Measurements from ENCODE around the gene LMOD2. TPM values are rescaled to one million over a fixed set of nuclear protein-coding genes. Genes with fewer than 3 reads are reported as not detected.

The LMOD2 gene
- total RNA-seq, 4 donors from 2014 or later = not detected

DNA sequence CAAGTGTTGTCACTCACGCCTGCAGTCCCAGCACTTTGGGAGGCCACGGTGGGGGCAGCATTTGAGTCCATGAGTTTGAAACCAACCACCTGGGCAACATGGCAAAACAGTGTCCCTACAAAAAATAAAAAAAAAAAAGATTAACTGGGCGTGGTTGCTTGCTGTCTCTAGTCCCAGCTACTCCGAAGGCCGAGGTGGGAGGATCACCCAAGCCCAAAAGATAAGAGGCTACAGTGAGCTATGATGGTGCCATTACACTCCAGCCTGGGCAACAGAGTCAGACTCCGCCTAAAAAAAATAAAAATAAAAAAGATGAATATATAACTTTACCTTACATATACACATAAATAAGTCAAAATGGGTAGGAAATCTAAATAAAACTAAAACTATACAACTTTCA, 2.5 kb upstream of the LMOD2 start:
- DNase-seq = no peak
- intact Hi-C loops (cut with DNase I) = no loop called here
- Histone ChIP-seq H3K9me3 (no peaks in the 10 kb centered on the region), H3K27ac (no peak overlapping the region), H3K36me3 (no peaks in the 10 kb centered on the region), H3K4me1 (no peaks in the 10 kb centered on the region), H3K27me3 (peaks cover 0 to 11% (median 0%) of the 10 kb centered on the region in 4 donors), H3K4me3 (no peak overlapping the region)
- no peak for TF ChIP-seq POLR2A (IDR thresholded peaks at IDR 0.05)
- TF ChIP-seq, protein P1, sequence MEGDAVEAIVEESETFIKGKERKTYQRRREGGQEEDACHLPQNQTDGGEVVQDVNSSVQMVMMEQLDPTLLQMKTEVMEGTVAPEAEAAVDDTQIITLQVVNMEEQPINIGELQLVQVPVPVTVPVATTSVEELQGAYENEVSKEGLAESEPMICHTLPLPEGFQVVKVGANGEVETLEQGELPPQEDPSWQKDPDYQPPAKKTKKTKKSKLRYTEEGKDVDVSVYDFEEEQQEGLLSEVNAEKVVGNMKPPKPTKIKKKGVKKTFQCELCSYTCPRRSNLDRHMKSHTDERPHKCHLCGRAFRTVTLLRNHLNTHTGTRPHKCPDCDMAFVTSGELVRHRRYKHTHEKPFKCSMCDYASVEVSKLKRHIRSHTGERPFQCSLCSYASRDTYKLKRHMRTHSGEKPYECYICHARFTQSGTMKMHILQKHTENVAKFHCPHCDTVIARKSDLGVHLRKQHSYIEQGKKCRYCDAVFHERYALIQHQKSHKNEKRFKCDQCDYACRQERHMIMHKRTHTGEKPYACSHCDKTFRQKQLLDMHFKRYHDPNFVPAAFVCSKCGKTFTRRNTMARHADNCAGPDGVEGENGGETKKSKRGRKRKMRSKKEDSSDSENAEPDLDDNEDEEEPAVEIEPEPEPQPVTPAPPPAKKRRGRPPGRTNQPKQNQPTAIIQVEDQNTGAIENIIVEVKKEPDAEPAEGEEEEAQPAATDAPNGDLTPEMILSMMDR (IDR thresholded peaks at IDR 0.05) = no peak
- WGBS, 2 donors = 78 to 86% methylated on average over 6 of the region's 6 CpGs

DNA sequence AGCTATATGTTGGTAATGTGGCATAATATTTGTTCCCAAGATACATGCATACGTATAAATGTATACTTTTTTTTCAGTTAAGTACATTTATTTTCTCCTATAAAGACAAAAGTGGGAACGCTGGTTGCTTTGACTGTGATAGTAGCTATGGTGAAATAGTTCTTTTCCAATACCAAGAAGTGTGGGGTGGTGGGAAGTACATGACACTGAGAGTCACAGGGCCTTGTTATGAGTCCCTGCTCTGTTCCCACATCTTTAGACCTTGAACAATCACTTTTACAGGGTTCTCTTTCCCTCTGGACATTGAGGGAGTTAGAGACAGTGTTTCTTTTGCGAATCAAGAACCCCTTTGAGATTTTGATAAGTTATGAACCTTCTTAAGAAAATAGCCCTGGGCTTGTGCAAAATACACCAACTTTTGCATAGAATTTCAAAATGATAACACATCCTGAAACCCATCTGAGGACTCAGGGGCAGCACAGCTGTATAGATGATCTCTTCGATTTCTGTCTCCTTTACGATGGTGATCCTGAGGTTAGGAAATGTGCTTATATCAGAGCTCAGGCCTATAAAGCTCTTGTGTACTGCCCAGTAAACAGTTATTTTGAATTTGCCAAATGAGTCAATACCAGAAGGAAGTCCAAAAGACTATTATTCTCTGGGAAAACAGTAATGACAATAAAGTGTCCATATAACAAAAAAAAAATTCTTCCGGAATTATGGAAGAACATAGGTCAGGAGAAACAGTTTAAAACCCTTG, 1.1 kb downstream of the LMOD2 start:
- H3K4me1 ChIP-seq = no peaks in the 10 kb centered on the region
- H3K9me3 ChIP-seq = no peaks in the 10 kb centered on the region
- H3K4me3 ChIP-seq = no peak overlapping the region
- WGBS, 2 donors = 80 to 83% methylated on average over 6 of the region's 6 CpGs
- peaks cover 0 to 33% (median 0%) of the 10 kb centered on the region in 4 donors for H3K27me3 ChIP-seq
- no peak overlapping the region for H3K27ac ChIP-seq
- no peak for DNase-seq
- TF ChIP-seq POLR2A (IDR thresholded peaks at IDR 0.05) = no peak
- TF ChIP-seq, protein P1 (IDR thresholded peaks at IDR 0.05) = no peak
- intact Hi-C loops (cut with DNase I) = no loop called here
- no peaks in the 10 kb centered on the region for H3K36me3 ChIP-seq

DNA sequence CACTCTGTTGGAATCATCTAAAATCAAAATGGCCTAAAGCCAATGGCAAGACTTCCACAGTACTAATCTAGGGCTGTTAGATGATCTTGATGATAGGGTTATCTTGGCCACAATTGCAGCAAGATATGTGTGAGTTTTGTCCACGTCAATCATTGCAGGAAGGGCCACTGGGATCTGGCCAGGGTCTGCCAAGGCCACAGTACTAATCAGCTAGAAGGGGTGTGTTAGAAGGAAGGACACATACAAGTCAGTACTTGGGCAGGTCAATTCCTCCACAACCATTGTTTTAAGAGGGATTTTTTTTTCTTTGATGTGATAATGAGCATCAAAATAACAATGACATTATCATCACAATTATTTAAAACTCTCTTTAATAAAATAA, 1.6 kb downstream of the LMOD2 start:
- WGBS, 2 donors = 60 to 64% methylated on average over 1 of the region's 1 CpG
- Histone ChIP-seq H3K27me3 (peaks cover 0 to 39% (median 0%) of the 10 kb centered on the region in 4 donors), H3K4me3 (no peak overlapping the region), H3K9me3 (no peaks in the 10 kb centered on the region), H3K4me1 (no peaks in the 10 kb centered on the region), H3K27ac (no peak overlapping the region), H3K36me3 (no peaks in the 10 kb centered on the region)
- DNase-seq = no peak
- no peak for TF ChIP-seq POLR2A (IDR thresholded peaks at IDR 0.05)
- TF ChIP-seq, protein P1 (IDR thresholded peaks at IDR 0.05) = no peak
- intact Hi-C loops (cut with DNase I) = no loop called here

DNA sequence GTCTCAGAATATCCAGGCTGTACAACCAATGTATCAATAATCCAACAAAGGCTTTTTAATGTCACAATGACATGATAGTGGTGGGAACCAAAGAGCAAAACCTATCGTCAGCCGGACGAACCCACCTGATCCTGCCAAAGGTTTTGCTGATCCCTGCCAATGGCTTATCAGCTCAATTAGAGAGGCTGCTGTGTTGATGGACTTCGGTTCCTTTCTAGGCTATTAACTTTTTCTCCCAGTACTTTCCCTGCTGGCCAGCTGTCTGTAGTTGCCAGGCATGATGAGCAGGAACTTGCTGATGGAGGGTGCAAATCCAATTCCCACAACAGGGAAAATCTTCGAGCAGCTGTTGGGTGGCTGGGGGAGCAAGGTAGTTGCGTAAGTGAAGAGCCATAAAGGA, 2.4 kb downstream of the LMOD2 start:
- TF ChIP-seq POLR2A (IDR thresholded peaks at IDR 0.05) = no peak
- TF ChIP-seq, protein P1 (IDR thresholded peaks at IDR 0.05) = no peak
- intact Hi-C loops (cut with DNase I) = no loop called here
- Histone ChIP-seq H3K4me1 (no peaks in the 10 kb centered on the region), H3K36me3 (no peaks in the 10 kb centered on the region), H3K27ac (no peak overlapping the region), H3K9me3 (no peaks in the 10 kb centered on the region), H3K4me3 (no peak overlapping the region), H3K27me3 (peaks cover 0 to 46% (median 0%) of the 10 kb centered on the region in 4 donors)
- no peak for DNase-seq
- WGBS, 2 donors = 84 to 93% methylated on average over 6 of the region's 6 CpGs

DNA sequence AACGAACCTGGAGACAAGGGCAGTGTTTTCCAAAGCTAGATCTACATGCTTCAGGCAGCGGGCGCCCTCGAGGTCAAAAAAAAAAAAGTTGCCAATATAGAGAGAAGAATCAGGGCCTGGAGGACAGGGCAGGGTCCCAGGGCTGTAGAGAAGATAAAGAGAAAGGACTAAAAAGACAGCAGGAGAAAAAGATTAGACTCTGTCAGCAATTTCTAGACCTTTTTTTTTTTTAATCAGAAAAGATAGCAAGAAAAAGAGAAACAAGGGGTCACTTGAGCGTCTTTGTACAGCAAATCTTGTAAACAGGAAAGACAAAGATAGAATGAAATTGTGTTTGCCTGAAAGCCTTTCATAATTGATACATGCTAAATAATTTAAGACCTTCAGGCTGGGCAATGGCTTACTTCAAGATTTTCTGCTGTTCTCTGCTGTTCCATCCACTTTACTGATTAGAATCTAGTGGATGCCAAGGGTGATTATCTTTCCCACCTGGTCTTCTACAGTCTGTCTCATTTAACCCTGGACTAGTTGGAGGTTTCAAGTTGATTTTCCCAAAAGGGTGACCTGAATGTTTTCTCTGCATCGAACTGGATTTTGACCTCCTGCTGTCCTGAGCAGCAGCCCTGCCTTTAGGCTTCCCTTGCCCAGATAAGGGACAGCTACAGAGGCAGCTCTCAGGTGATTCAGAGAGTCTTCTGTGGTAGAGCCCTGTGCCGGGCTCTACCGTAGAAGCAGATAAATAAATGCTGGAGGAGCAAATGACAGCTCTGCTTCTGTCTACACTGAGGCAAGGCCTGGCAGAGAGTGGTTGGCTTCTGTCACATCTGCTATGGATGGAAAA, 5.1 kb downstream of the LMOD2 start:
- H3K4me3 ChIP-seq = no peak overlapping the region
- 62 to 80% methylated on average over 6 of the region's 8 CpGs for WGBS, 2 donors
- no peaks in the 10 kb centered on the region for H3K9me3 ChIP-seq
- TF ChIP-seq, protein P1 (IDR thresholded peaks at IDR 0.05) = no peak
- no peak for TF ChIP-seq POLR2A (IDR thresholded peaks at IDR 0.05)
- H3K36me3 ChIP-seq = no peaks in the 10 kb centered on the region
- peaks cover 0 to 65% (median 0%) of the 10 kb centered on the region in 4 donors for H3K27me3 ChIP-seq
- no peak for DNase-seq
- peaks cover 0 to 3% (median 0%) of the 10 kb centered on the region in 3 donors for H3K4me1 ChIP-seq
- intact Hi-C loops (cut with DNase I) = no loop called here
- no peak overlapping the region for H3K27ac ChIP-seq

Data from esophagus squamous epithelium (tissue), 5 donors.